GM21381 (cell line): Measurements from ENCODE around the gene SOCS2.
"Not testable (repeated sequence)": the region's sequence is repeated elsewhere in the genome, so short reads cannot be mapped to it uniquely, and the experiment has no call there.

ENCODE experiments used
- ATAC-seq: cut with Tn5 transposase; IDR thresholded peaks from one replicate; pipeline ENCODE4 v1.9.1; 2021; ENCODE audit warnings: mild to moderate bottlenecking, moderate library complexity; ENCODE audit not compliant: unreplicated experiment

Gene SOCS2

DNA sequence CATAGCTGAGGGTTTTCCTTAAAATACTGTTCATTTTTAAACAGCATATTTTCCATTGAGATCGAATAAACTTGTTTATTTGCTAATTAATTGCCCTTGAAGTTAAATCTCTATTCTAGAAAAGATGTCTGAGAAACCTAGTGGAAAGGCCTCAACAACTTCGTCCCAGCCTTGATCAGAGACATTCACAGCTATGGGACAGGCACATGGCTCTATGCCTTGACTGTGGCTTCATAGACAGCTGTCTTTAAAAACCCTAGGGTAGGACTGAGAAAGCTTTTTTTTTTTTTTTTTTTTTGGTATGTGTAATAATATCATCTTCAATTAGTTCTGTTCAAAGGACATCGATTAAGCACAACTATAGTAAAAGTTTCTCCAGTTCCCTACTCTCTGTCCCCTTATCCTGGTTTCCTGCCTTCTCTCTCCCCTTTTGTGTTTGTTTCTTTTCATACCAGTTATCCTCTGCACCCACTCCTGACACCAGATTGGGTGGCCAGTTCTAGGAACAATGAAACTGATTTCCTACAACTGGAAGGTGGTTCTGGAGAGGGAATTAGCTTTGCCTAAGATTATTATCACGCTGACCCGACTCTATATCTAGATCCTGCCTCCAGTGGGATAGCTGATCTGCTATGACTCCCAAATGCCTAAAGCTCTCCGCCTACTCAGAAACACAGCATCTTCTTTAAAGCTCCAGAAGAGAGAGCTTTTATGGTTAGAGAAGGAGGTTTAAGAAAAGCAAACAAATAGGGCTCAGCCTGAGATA, 20.3 kb downstream of the SOCS2 start:
- ATAC-seq = no peak

DNA sequence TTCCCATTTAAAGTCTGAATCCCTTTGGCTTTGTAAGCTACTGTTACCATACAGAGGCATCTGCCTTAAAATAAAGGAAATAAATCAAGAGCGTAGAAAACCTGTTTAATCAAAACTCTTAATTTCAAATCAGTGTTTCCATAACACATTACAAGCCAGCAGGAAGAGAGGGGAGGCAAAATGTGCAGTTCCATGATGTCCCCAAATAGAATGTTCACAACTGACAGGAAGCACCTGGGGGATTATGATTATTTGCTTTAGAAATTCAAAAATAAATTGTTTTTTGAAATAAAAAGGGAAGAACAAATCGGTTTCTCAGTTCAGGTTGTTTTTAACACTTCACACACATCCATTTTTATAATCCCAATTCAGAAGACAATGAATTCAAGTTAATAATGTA, 21.4 kb downstream of the SOCS2 start:
- ATAC-seq = no peak

DNA sequence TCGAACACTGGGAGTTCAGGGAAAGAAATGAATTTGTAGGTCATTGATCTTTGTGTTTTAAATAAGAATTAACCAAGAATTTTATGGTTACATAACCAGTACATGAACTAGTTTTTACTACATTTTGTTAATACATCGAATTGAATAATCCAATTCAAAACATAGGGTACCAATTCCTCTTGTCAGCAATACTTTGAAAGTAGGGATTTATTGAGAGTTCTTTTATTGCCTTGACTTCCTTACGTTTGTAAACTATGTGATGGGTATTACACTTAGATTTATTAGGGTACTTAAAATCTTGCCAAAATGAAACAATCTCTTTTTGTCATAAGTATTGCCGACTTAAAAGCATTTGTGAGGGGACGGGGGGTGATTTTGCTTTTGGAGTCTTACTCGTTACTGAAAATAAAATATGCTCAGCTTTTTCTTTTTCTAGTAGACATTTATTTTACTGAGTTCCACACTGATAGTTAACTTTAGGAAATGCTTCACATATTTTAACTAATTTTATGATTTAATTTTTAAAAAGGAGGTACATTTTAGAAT, 22.4 kb downstream of the SOCS2 start:
- no peak for ATAC-seq

DNA sequence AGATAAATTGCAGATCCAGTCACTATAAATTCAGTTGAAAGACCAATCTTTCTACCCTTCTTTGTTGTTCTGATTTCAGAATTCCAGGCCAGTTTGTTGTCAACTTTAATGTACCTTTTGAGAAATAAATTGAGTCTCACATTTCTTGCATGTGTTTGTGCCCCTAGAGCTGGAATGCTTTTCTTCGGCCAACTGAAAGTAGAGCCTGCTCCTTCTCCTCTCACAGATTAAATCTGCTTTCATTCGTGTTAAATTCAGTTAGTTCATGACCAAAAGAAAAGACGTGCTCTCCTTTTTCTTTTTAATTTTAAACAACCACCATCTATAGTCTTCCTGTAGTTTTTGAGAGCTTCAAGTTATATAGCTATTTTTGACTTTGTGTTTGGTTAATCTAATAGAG, 22.9 kb downstream of the SOCS2 start:
- ATAC-seq = no peak

DNA sequence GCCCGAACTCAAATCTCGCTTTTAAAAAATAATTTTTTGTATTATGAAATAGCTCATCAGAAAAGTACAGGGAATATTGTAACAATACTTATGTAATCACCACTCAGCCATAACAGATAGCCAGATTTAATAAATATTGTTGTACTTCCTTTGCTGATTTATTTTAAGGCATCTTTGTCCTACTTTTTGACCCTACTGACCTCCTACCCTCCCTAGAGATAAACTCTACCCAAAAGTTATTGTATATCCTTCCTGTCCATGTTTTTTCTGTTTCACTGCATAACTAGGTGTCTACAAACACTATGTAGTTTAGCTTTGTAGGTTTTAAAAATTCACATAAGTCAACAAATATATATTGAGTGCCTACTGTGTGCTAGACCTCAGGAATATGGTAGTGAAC, 25.1 kb downstream of the SOCS2 start:
- ATAC-seq = no peak

DNA sequence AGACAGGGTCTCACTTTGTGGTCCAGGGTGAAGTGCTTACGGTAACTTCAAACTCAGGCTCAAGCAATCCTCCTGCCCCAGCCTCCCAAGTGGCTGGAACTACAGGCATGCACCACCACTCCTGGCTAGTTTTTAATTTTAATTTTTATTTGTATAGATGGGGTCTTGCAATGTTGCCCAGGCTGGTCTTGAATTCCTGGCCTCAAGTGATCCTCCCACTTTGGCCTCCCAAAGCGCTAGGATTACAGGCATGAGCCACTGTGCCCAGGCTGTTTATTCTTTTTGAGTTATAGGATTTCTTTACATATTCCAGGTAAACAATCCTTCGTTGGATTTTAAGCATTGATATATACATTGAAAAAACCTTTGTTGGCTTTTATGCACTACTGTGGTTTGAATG, 26.7 kb downstream of the SOCS2 start:
- ATAC-seq = no peak

DNA sequence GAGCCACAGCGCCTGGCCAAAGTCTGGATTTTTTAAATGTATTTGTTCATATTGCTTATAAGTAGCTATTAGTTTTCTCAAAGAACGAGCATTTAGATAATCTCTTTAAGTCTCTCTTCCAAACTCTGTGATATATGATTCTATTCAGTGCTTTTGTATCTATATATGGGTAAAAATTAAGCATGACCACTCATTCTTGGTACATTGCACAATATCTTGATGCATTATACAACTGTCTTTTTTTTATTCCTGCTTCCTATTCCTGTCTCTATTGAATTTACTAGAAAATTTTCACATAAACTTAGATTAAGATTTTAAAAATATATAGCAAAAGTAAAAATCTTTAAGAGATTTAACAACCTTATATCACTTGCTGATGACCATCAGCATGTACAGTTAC, 29.1 kb downstream of the SOCS2 start:
- no peak for ATAC-seq

DNA sequence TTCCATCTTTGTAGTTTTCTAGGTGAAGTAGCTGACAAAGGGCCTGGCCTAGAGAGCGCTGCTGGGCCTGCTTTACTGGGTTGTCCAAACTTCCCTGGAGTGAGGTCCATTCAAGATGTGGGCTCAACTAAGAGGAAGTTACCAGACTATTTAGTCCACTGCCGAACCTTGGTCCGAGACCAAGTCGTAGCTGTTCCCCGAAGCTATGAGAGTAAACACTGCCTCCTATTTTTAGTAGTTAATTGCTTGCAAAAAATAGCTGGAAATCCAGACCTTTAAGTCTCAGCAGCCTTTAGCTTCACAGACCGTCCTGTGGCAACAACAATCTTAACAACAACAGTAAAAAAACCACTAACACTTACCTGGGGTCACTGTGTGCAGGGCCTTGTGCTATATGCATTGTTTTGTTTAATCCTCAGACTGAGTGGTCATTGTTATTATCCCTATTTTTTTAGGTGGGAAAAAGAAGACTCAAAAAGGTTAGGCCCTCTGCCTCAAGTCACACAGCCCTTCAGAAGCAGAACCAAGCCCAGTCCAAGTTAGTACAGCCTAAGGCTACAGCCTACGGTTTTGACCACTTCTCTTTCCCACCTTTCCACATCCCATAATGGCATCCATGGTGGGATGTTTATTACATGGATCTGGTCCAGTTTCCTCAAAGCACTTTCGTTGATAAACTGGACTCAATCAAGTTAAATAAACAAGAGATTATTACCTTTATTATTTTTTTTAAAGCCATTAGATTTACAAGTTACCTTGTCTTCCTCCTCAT, 30.6 kb downstream of the SOCS2 start:
- ATAC-seq = no peak

DNA sequence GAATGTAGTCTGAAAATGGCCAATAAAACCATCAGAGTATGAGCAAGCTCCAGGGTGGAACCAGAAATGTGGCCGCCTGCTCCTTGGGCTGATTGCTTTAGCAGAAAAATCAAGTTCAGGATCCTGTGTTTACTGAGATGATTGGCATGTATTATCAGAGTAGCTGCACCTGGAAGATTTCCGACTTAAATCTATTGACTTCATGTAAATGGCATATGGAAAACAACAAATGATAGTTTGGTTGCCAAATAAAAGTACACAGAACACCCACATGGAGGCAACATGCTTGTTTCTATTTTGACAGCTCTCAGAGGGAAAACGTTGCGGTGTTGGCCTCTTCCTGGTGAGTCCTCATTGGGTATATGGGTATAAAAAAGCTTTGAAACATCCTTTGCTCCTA, 31.3 kb downstream of the SOCS2 start:
- no peak for ATAC-seq

DNA sequence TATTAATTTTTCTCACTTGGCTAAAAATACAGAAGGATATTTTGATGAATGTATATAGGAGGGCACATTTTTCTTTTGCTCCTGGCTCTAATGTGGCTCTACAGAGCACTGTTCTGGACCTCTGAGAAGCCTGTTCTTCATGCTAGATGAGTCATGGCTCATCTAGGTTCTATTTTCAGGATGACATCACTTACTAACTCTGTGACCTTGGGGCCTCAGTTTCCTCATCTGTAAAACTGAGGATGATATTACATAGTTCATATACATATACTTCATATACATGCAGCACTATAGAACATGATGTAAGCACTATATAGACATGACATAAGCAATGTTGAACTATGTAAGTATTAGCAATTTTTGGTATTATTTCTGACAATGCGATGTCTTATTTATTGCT, 35.8 kb downstream of the SOCS2 start:
- no peak for ATAC-seq

DNA sequence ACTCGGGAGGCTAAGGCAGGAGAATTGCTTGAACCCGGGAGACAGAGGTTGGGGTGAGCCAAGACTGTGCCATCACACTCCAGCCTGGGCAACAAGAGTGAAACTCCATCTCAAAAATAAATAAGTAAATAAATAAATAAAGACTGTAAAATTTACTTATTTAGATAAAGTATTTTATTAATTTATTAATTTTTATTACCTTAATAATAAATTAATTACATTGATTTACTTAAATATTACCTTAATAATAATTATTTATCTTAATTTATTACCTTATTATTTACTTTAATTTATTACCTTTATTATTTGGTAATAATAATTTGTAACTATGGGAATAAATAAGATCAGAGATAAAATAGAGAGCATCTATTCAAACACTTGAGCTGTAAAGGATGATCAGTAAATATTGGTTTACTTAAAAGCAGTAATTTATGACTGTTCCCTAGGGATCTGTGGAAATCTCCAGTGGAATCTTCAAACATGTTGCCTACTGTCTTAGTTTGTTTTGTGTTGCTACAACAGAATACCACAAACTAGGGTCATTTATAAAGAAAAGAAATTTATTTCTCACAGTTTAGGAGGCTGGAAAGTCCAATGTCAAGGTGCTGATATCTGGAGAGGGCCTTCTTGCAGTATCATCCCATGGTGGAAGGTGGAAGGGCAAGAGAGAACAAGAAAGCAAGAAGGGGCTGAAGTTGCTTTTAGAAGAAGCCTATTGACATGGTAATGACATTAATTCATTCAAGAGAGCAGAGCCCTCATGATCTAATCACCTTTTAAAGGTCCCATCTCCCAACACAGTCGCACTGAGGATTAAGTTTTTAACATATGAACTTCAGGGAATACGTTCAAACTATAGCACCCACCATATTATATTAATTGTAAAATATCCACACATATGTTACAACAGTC, 37.1 kb downstream of the SOCS2 start:
- ATAC-seq = no peak

DNA sequence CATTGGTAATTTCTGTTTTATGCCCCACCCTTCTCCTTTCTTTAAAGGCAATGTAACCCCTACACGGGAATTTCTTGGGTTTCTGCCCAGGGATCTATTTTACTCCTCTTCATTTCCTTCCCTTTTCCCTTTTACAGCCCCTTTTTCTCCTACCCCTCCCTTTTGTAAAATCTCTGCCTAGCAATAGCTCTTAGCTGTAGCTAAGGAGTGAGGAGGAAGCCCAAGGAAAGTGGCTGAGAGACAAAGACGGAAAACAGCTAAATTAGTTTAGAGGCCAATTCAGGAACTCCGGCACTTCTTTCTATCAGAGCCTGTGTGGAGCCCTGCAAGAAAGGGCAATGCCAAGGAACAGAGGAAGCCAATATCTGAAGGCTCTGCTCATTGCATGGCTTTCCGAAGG, 40.3 kb downstream of the SOCS2 start:
- ATAC-seq = no peak

DNA sequence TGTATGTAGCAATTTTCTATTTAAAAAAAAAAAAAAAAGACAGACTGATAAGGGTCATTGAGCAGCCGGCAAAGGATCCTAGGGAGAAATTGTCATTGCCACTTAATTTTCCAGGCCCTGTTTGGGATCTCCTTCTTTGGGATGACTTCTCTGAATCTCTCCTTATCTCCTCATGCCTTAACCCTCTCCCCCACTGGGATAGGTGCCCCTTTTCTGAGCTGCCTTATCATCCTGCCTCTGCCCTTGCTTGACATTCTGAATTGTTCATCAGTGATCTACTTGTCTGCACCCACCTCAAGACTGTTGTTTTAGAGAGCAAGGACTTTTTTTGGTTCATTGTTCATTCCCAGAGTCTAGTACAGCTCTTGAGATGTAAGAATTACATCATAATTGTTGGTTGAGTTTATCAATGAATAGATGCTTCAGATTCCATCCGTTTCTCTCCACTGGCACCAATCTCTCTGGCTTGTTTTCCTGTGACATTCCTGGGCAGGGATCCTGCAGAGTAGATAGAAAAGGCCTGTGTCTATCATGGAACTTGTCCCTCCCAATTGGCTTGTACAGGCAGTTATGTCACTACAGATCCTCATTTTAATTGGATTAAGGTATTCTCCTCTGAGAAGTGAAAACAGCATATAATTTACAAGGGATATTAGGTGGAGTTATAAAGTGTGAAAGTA, 42.6 kb downstream of the SOCS2 start:
- ATAC-seq = no peak

DNA sequence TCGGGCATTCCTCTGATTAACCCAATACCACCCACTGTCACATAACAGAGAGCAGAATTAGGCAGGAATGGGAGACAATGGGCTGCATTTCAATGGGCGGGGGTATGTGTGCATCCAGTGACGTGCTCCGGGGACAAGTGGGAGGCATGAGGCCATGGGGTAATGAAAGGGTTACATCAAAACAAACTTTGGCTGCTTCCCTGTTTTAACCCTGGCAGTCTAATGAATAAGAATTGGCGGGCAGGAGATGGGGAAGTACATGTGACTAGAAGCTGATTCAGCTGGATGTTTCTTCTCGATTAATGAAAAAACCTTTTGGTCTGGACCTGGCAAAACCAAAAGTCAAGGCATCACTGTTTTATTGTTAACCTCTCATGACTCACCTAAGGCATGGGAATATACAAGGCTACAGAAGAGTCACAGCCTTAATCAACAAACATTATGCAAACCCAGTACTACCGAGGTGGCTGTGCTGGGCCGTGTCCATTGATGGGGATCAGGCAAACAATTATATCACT, 44.2 kb downstream of the SOCS2 start:
- no peak for ATAC-seq

DNA sequence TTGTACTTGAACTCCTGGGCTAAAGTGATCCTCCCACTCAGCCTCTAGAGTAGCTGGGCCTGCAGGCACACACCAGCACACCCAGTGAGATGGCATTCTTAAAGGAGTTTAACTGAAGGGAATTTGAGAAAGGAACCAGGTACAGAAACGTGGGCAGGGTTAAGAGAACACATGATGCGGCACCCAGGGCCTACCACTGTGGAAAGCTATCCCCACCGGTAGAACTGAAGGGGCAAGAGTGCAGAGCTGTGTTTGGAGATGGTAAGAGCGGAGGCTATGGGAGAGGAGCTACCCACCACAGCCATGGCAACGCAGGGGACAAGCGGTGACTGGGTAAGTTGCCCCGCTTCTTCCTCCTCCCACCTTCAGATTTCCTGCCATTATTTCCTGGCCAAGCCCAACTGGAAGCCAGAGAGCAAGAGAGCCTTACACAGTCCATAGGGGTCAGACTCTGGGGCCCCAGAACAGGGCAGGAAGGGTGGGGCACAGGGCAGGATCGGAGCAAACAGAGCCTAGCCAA, 46.5 kb downstream of the SOCS2 start:
- ATAC-seq = no peak

DNA sequence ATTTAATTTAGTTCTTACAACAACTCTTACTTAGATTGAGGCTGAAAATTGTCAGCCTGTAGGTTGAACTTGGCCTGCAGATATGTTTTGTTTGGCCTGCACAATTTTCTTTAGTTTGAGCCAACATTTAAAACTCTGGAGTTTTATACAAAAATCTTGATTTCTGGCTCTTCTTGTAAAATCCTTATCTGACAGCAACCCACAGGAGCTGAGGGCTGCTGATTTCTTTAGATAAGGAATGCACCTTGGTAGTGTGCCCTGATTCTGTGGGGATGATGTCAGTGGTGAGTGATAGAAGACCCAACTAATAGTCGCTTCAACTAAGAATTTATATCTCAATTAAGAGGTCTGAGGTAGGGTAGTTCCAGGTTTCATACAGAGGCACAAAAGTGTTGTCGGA, 49.5 kb downstream of the SOCS2 start:
- ATAC-seq = no peak

DNA sequence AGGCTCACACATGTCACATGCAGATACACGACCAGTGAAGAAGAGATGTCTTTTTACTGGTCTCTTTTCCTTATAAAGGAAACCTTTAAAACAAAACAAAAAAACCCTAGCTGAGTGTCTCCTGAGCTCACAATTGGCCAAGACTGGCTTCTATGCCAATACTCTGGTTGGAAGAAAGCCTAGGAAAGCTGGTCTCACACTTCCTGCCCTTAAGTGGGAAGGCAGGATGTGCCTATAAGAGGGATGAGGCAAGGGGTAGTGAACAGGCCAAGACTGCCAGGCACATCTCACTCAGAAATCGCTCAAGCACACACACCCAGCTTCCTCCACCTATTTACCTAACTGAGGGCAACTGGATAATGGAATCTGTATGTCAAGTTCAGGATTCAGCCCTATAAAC, 50.0 kb downstream of the SOCS2 start:
- ATAC-seq = no peak

DNA sequence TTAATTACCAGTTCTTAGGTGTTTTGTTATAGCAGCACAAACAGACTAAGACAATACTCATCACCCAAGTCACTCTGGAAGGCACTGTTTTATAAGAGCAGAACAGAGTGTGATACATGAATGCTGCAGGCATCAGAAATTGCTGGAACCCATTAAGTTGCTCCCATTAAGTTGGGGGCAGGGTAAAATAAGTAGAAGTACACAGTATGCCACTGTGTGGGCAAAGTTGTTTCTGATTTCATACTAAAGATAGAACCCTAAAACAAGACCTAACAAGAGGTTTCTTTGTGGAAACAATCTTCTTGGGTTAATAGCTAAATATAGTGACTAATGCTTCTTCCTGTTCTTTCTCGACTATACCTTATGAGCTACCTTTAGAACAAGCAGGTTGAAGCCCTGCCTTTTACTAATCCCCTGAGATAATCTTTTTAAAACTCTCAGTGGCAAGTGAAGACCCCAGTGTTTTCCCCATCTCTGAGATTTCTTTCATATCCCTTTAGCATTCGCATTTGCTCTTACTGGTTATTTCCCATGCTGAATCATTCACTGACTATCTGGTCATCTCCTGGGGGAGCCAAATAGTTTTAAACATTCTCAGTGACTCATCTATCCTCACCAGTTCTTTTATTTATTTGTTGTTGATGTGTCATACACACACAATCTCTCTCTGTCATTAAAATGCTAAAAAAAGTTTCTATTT, 52.3 kb downstream of the SOCS2 start:
- ATAC-seq = peak; percentile 66

DNA sequence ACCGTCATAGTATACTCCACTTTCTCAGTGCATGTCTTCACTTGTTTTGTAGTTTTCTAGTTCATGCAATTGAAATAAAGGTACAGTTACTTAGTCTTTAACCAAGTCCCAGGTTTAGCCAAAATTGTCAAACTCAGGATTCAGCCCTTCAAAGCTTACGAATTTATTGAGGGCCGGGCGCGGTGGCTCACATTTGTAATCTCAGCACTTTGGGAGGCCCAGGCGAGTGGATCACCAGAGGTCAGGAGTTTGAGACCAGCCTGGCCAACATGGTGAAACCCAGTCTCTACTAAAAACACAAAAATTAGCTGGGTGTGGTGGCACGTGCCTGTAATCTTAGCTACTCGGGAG, 52.8 kb downstream of the SOCS2 start:
- ATAC-seq = not testable (repeated sequence)

DNA sequence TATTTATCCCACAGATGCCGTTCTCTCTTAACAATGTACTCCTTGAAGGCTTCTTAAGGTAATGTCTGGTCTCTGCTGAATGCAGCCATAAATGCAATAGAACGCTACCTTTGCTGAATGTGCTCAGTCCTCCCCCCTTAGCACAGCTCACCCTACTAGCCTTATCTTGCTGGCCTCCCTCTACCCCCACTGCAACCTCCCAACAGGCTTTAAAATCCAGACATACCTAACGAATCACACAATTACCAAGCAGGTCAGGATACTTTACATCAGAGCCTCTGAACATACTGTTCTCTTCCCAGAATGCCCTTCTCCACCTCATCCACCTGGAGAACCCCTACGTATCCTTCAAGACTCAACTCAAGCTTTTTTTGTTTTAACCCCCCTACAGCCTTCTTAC, 53.7 kb downstream of the SOCS2 start:
- no peak for ATAC-seq
